Renal pelvis (tissue), 4 donors: ENCODE data around the gene SEMA5B. TPM values are rescaled to one million over a fixed set of nuclear protein-coding genes. Genes with fewer than 3 reads are reported as not detected.
A peak's percentile ranks its signal among the peaks of the same experiment; 100 is the strongest.

Source experiments
- DNase-seq: peaks from one replicate; pipeline ENCODE4 v3.0.0-alpha.2; 2013
- polyA plus RNA-seq, 3 donors: library from polyadenylated mRNA; unstranded; fragments of 120-200 nt; gene quantifications; one replicate each; pipeline ENCODE4 v1.2.1, GENCODE V29; 2013; ENCODE audit not compliant: insufficient read length in 3 of 3

SEMA5B gene
- polyA plus RNA-seq, 3 donors: 25.2 to 30.7 (median 28.6) TPM

GRCh38 chr3:123026565-123027291, 835 bp downstream of the SEMA5B start:
- DNase-seq: no peak

- DNase-seq: peak; percentile 57
Measured at GRCh38 chr3:123025642-123026521, 1.7 kb downstream of the SEMA5B start.

DNA sequence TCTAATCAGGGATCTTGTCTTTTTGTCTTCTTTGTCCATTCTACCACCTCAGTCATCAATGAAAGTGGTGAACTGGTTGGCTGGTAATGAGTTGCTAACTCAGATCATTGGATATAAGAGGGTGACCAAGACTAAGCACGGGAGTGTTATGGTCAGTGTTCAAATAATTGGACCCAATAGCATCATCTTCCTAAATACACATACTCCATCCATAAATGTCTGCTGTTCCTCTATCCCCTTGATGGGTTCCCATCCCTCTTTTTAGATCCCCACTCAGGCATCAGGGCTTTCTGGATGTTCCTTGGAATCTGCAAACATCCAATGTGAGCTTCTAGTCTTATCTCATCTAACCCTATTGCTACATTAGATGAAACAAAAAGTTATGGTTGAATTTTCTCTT, 3.5 kb downstream of the SEMA5B start:
- no peak for DNase-seq

GRCh38 chr3:123021996-123022510, 5.5 kb downstream of the SEMA5B start:
- DNase-seq: peak; percentile 77

DNA sequence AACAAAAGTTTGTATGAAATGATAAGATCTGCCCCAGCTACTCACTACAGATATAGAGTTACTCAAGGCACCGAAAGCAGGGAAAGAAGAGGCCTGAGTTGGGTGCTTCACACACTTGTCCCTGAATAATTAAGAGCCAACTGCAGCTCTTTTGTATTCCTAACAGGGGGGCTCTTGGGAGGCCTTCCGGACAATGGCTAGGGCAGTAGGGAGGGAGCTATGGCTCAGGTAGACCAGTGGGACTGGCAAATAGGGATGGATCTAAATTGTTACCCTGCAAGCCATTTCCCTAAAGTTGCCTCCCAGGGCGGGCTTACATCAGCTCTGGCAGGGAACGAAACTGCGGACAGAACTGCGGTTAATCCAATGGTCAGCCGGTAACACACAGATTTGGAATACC, 6.2 kb downstream of the SEMA5B start:
- no peak for DNase-seq

DNA sequence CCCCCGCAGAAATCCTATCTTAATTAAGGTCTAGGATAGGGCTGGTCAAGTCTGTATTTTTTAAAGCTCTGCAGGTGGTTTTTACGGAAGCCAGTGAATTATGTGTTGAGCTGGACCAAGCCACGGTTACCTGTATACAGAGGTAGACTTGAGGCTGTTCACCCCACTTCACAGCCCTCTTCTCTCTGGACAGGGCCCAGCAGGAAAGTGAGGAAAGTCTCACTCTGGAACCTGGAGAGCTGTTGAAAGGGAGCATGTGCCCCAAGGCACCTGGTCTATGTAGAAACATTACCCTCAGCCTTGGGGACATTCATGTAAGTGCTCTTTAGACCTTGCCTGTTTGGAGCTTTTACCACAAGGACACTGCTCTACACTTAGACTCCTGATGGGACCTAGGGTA, 6.9 kb downstream of the SEMA5B start:
- DNase-seq: no peak

DNA sequence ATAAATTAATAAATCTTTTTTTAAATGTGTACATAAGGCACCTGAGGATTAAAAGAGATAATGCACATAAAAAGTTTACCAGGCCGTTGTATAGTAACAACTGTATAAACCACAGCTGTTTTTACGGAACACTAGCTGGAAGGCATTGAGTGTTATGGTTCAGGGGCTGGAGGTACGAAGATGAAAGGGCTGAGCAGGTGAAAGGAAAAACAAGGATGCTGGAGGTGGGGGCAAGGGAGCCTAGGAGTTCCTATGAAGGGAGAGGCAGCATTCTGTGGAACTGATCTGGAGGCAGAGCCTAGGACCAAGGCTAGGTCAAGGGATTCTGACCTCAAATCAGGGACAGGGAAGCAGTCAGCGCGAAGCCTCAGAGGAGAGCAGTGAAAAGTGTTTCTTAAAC, 8.0 kb downstream of the SEMA5B start:
- DNase-seq: no peak

GRCh38 chr3:123019161-123019560, 8.4 kb downstream of the SEMA5B start:
- DNase-seq: no peak

DNA sequence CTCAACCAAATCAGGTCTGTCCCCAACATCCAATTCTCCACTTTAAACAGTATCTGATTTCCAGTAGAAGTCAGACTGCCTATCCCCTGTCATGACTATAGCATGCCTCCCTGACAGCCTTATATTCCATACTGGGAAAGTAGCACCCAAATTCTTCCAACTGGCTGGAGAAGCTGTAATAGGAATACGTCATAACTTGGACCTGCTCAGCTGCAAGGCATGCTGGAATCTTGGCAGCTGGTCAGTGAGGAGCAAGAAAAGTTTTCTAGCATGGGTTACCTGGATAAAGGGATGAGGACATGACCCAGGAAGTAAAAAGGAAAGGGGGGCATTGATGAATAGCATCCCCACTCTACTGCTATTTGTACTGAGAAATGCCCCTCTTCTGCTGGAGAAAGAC, 8.9 kb downstream of the SEMA5B start:
- no peak for DNase-seq

- no peak for DNase-seq
Measured at GRCh38 chr3:123015596-123015995, 12.0 kb downstream of the SEMA5B start.

DNA sequence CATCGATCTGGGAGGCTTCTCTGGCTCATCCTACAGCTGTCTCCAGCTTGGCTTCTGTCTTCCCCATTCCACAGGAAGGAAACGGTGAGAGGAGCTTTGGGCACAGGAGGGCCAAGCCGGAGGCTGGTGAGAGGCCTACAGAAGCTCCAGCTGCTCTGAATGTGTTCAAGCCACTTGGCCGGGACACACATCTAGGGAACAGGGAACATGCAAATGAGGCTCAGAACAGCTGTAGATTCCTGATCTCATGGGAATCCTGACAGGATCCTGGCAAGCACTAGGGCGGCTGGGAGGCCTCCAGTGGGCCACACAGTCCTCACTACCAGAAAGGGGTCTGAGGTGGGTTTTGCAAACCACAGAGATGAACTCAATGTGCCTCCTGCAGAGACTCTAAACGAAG, 13.7 kb downstream of the SEMA5B start:
- DNase-seq: no peak

GRCh38 chr3:123012652-123013051, 14.9 kb downstream of the SEMA5B start:
- DNase-seq: no peak

DNA sequence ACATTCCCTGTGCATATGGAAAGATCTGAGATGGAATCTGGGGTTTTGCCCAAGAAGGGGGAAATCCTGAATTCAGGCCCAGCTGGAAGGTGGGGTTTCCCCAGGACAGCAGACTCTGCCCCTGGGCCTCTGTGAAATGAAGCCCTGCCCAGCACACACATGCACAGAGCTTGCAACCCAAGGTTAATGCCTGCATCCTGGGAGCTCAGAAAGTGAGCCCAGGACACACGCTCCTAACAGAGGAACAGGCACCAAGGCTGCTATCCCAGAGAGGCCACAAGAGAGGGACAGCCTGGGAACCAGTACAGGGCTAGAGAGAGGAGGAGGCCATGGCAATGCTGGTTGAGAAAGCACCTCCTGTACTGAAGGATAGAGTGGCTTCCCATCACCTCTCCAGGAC, 16.1 kb downstream of the SEMA5B start:
- DNase-seq: no peak

DNA sequence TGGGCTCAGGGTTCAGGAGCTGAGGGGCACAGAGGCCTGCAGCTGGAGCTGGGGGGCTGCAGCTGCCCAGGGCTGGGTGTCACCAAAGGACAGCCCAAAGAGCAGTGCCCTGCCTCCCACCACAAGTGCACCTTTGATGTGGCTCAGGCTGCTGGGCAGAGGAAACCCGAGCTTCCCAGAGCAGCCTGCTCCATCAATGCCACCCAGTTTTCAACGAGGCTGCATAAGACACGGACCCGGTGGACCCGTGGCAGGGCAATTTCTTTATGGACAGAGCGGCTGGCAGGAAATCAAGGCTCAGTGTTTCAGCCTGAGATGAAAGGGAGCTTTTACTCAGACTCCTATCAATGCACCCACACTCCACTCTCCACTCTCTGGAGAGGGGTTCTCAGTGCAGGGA, 18.7 kb downstream of the SEMA5B start:
- DNase-seq: no peak

GRCh38 chr3:123006609-123007008, 21.0 kb downstream of the SEMA5B start:
- DNase-seq: no peak

DNA sequence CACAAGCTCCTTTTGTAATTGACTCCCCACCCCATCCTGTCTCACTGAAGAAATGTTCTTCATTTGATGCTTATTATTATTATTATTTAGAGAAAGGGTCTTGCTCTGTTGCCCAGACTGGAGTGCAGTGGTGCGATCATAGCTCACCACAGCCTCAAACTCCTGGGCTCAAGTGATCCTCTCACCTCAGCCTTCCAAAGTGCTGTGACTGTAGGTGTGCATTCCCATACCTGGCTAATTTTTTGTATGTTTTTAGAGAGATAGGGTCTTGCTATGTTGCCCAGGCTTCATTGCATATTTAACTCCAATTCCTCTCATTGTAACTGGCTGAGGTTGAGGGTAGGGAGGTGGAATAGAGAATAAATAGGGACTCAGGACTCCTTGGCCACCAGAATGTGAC, 22.3 kb downstream of the SEMA5B start:
- DNase-seq: no peak

GRCh38 chr3:123004201-123004918, 23.2 kb downstream of the SEMA5B start:
- DNase-seq: no peak

- no peak for DNase-seq
Measured at GRCh38 chr3:123002749-123003497, 24.6 kb downstream of the SEMA5B start.

DNA sequence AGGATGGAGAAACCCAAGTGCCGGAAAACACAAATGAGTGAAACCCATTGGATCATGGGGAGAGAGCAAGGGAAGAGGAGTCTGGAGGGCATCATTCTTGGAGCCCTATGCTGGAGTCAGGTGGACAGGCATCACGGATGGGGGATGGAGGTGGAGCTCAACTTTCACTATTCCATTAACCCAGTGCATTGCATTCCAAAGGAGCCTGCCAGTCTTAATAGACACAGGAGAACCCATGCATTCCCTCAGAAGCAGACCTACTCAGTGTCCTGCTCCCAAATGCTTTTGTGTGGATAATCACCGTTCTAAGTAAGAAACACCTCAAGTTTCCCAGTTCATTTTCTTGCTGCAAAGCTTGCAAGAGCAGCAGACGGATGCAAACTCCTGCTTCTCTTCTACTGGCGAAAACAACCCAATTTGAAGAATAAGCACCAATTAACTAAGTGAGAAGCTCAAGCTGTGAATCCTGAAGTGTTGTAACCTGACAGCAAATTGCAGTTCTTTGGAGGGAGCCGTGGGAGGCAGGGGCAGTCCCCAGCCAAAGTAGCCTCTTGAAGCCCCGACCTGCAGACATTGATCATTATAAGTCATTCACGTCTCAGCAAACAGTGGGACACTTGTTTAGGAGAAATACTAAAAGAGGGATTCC, 25.3 kb downstream of the SEMA5B start:
- DNase-seq: no peak

GRCh38 chr3:122998856-122999255, 28.7 kb downstream of the SEMA5B start:
- DNase-seq: no peak

DNA sequence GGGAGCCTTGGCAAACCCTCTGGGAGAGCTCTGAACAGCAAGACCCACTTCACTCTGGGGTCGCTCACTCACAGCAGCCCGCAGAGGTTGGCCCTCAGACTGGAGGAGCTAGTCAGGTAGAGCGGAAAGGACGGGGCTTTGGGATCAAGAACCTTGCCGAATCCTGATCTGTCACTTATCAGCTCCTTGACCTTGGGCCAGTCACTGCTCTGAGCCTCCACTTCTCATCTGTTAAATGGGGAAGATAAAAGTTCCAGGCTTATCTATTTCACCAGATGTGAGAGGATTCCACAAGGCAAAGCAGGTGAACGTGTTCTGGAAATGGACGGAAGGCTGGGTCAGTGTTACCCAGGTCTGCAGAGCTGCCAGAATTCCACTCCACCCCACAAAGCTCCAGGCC, 29.4 kb downstream of the SEMA5B start:
- no peak for DNase-seq
